C4-2B (cell line): Measurements from ENCODE around the gene STAMBP.
"Not testable (repeated sequence)": the region's sequence is repeated elsewhere in the genome, so short reads cannot be mapped to it uniquely, and the experiment has no call there.

Experiments
- ZFX ChIP-seq: fragments of 450-650 bp; IDR thresholded peaks from 2 replicates; pipeline ENCODE4 v1.6.1; 2017
- TF ChIP-seq, protein P1 (sequence below): fragments of 450-650 bp; conservative IDR thresholded peaks from 2 replicates; pipeline ENCODE4 v1.5.1; 2017; ENCODE audit warnings: mild to moderate bottlenecking

DNA sequence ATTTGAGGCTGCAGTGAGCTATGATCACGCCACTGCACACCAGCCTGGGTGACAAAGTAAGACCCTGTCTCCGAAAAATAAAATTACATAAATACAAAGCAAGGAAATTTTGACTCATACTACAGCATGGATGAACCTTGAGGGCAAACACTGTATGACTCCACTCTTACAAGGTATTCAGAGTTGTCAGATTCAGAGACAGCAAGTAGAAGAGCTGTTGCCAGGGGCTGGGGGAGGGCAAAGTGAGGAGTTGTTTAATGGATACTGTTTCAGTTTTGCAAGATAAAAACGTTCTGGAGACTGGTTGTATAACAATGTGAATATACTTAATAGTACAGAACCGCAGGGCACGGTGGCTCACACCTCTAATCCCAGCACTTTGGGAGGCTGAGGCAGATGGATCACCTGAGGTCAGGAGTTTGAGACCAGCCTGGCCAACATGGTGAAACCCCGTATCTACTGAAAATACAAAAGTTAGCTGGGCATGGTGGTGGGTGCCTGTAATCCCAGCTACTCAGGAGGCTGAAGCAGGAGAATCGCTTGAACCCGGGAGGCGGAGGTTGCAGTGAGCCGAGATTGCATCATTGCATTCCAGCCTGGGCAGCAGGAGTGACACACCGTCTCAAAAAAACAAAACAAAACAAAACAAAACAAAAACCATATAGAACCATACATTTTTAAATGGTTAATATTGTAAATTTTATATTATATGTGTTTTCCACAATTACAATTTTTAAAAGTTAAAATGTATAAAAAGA is 59.0 kb downstream of the STAMBP start:
- TF ChIP-seq, protein P1, sequence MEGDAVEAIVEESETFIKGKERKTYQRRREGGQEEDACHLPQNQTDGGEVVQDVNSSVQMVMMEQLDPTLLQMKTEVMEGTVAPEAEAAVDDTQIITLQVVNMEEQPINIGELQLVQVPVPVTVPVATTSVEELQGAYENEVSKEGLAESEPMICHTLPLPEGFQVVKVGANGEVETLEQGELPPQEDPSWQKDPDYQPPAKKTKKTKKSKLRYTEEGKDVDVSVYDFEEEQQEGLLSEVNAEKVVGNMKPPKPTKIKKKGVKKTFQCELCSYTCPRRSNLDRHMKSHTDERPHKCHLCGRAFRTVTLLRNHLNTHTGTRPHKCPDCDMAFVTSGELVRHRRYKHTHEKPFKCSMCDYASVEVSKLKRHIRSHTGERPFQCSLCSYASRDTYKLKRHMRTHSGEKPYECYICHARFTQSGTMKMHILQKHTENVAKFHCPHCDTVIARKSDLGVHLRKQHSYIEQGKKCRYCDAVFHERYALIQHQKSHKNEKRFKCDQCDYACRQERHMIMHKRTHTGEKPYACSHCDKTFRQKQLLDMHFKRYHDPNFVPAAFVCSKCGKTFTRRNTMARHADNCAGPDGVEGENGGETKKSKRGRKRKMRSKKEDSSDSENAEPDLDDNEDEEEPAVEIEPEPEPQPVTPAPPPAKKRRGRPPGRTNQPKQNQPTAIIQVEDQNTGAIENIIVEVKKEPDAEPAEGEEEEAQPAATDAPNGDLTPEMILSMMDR, result not testable (repeated sequence)
- TF ChIP-seq ZFX, result not testable (repeated sequence)
